ENCODE data around the gene SEMA4D. TPM values are rescaled to one million over a fixed set of nuclear protein-coding genes. Genes with fewer than 3 reads are reported as not detected.
A peak's percentile ranks its signal among the peaks of the same experiment; 100 is the strongest.

The SEMA4D gene
- total and polyA plus RNA-seq, 4 donors = 1.4 to 26.2 (median 13.5) TPM

DNA sequence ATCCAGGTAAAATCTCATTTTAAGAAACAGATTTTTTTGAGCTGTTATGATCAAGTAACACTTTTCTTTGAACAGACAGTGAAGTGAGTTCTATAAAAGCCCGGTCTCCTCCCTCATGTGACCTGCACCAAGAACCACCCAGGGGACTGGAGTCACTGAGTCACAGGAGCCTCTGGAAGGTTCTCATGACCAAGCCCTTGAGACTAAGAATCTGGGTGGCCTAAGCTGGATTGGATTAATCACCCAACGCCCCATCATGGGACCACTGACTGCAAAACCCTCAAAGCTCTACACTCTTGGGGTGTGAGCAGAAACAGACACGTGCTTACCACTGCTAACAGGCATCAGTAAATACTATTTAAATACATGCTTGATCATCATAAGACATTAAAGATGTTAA lies 131.2 kb downstream of the SEMA4D start:
- ATAC-seq (ENCODE audit: low FRiP score) = no peak
- H3K27me3 ChIP-seq (ENCODE audit: control insufficient read depth in 1 of 2, insufficient read depth in 2 of 2, low read length in 1 of 2) = no peaks in the 10 kb centered on the region
- no peaks in the 10 kb centered on the region for H3K9me3 ChIP-seq (ENCODE audit: control insufficient read depth, low read length)
- H3K27ac ChIP-seq (ENCODE audit: low read depth in 1 of 2, low read length in 2 of 2) = no peak overlapping the region
- H3K4me1 ChIP-seq (ENCODE audit: control insufficient read depth in 1 of 2, insufficient read depth in 2 of 2, low read length in 2 of 2) = no peaks in the 10 kb centered on the region
- no peak overlapping the region for H3K4me3 ChIP-seq (ENCODE audit: low read length in 2 of 2)
- DNase-seq = peak in 1 of 2 donors; percentile 6
- 90% methylated on average over 3 of the region's 3 CpGs for WGBS, 2 donors
- intact Hi-C loops (cut with DNase I) = no loop called here
- peaks cover 0 to under 1% of the 10 kb centered on the region in 2 donors for H3K36me3 ChIP-seq (ENCODE audit: control insufficient read depth in 1 of 2, insufficient read depth in 2 of 2, low read length in 1 of 2)

DNA sequence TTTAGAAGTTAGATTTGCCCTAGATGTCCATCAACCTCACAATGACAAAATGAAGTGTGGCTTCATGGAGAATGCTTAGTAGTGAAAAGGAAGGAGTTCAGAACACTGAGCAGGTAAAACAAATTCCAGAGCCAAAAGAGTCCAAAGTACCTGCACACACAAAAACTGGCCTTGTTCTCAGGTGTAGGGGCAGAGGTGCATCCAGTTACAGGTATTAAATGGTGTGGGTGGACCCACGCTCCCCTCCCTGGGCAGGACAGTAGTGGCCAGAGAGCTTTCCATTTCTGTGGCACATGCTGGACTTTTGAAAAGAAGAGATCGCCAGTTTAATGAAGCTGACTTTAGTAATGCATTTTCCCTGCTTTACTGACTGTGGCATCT lies 132.4 kb downstream of the SEMA4D start:
- DNase-seq = peak in 1 of 2 donors; percentile 7
- no peak overlapping the region for H3K4me3 ChIP-seq (ENCODE audit: low read length in 2 of 2)
- WGBS, 2 donors = 92 to 93% methylated on average over 2 of the region's 2 CpGs
- no peaks in the 10 kb centered on the region for H3K4me1 ChIP-seq (ENCODE audit: control insufficient read depth in 1 of 2, insufficient read depth in 2 of 2, low read length in 2 of 2)
- intact Hi-C loops (cut with DNase I) = no loop called here
- H3K36me3 ChIP-seq (ENCODE audit: control insufficient read depth in 1 of 2, insufficient read depth in 2 of 2, low read length in 1 of 2) = peaks cover 0 to 5% of the 10 kb centered on the region in 2 donors
- ATAC-seq (ENCODE audit: low FRiP score) = no peak
- H3K27ac ChIP-seq (ENCODE audit: low read depth in 1 of 2, low read length in 2 of 2) = no peak overlapping the region
- no peaks in the 10 kb centered on the region for H3K9me3 ChIP-seq (ENCODE audit: control insufficient read depth, low read length)
- H3K27me3 ChIP-seq (ENCODE audit: control insufficient read depth in 1 of 2, insufficient read depth in 2 of 2, low read length in 1 of 2) = no peaks in the 10 kb centered on the region

DNA sequence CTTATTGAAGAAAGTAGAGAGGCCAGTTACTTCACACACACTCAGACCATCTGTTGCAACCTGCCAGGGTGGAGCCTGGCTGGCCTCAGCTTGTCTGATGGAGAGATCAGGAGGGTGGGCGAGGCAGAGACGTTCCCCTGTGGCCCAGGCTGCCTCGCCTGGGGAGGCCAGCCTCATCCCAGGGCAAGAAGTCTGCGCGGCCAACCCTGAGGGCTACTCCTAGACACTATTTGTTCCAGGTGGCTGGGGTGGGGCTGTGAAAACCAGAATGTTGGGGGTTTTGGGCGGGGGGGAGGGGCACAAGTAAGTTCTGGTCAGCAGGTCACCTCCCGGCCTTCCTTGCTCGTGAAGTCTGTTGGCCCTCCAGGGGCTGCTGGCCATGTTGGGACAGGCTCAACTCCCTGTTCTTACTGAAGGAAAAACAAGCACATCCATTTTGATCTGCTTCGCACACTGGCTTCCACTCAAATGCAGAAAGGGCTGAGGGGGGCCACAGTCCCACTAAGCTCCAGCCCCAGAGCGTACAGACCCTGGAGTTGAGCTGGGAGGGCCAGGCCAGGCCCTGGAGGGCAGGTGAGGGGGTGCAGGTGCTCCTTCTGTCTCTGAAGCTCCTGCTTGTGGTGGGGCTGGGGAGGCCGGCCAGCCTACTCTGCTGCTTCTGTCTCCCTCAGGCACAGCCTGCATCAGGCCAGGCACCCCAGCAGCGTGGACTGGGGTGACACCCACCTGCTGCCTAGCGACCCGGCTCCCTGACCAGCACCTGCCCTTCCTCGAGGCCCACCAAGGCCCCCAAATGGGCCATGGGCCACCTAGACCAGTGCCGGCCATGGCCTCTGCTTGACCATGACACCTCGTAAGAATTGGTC lies 133.0 kb downstream of the SEMA4D start:
- no peaks in the 10 kb centered on the region for H3K27me3 ChIP-seq (ENCODE audit: control insufficient read depth in 1 of 2, insufficient read depth in 2 of 2, low read length in 1 of 2)
- intact Hi-C loops (cut with DNase I) = no loop called here
- peaks cover 0 to 7% of the 10 kb centered on the region in 2 donors for H3K36me3 ChIP-seq (ENCODE audit: control insufficient read depth in 1 of 2, insufficient read depth in 2 of 2, low read length in 1 of 2)
- H3K9me3 ChIP-seq (ENCODE audit: control insufficient read depth, low read length) = no peaks in the 10 kb centered on the region
- WGBS, 2 donors = 91 to 93% methylated on average over 17 of the region's 17 CpGs
- H3K27ac ChIP-seq (ENCODE audit: low read depth in 1 of 2, low read length in 2 of 2) = no peak overlapping the region
- ATAC-seq (ENCODE audit: low FRiP score) (no peak), DNase-seq (peak; percentile 38 to 69)
- H3K4me3 ChIP-seq (ENCODE audit: low read length in 2 of 2) = no peak overlapping the region
- H3K4me1 ChIP-seq (ENCODE audit: control insufficient read depth in 1 of 2, insufficient read depth in 2 of 2, low read length in 2 of 2) = no peaks in the 10 kb centered on the region

DNA sequence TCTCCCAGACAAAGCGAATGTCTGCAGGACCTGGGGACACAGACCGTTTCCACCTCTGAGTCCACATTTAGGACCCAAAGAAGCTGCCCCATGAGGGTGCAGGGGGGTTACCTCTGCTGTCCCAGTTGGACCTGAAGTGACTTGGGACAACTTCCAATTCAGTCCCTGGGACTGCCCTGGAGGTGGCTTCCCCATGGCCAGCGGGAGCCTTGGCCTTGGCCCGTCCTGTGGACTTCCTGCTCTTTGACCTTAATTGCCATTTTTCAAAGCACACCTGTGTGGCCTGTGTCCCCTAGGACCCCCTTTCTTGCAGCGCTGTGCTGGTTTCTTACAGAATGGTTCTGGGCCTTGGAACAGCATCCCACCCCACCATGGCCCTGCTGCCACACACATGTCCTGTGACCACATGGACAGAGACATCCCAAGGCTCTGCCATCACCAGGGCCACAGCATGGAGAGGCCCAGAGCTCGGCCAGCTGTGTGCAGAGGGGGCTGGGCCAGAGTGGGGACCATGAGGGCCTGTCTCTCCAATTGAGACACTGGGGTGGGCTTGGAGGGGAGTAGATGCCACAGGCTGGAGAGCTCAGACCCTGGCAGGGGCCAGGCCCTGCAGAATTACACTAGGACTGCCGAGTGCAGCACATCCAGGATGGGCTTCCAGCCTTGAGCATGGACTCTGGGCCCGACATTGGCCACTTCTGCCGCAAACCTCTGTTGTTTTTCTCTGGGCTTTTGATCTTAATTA lies 133.8 kb downstream of the SEMA4D start:
- peaks cover 0 to 7% of the 10 kb centered on the region in 2 donors for H3K36me3 ChIP-seq (ENCODE audit: control insufficient read depth in 1 of 2, insufficient read depth in 2 of 2, low read length in 1 of 2)
- ATAC-seq (ENCODE audit: low FRiP score) (no peak), DNase-seq (peak; percentile 22 to 70)
- H3K27me3 ChIP-seq (ENCODE audit: control insufficient read depth in 1 of 2, insufficient read depth in 2 of 2, low read length in 1 of 2) = no peaks in the 10 kb centered on the region
- H3K9me3 ChIP-seq (ENCODE audit: control insufficient read depth, low read length) = no peaks in the 10 kb centered on the region
- H3K4me1 ChIP-seq (ENCODE audit: control insufficient read depth in 1 of 2, insufficient read depth in 2 of 2, low read length in 2 of 2) = no peaks in the 10 kb centered on the region
- H3K27ac ChIP-seq (ENCODE audit: low read depth in 1 of 2, low read length in 2 of 2) = no peak overlapping the region
- WGBS, 2 donors = 90% methylated on average over 9 of the region's 9 CpGs
- no peak overlapping the region for H3K4me3 ChIP-seq (ENCODE audit: low read length in 2 of 2)
- intact Hi-C loops (cut with DNase I) = no loop called here

DNA sequence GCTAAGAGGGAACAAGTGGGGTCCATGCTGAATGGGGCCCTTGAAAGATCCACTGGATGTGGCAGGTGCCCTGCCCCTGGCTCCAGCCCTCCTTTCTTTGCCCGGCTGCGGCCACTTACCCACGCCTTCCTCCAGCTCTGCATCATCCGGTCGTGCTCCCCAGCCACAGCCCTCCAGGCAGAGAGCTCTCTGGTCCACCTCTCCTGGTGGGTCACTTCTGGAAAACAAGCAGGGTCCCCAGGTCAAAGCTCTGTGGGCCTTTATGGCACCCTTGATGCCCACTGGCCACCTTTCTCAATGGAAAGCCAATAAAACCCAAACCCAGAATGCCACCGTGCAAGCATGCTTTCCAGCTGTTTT lies 134.6 kb downstream of the SEMA4D start:
- intact Hi-C loops (cut with DNase I) = no loop called here
- Histone ChIP-seq H3K9me3 (ENCODE audit: control insufficient read depth, low read length) (no peaks in the 10 kb centered on the region), H3K27ac (ENCODE audit: low read depth in 1 of 2, low read length in 2 of 2) (no peak overlapping the region), H3K36me3 (ENCODE audit: control insufficient read depth in 1 of 2, insufficient read depth in 2 of 2, low read length in 1 of 2) (peaks cover 0 to 12% of the 10 kb centered on the region in 2 donors), H3K27me3 (ENCODE audit: control insufficient read depth in 1 of 2, insufficient read depth in 2 of 2, low read length in 1 of 2) (no peaks in the 10 kb centered on the region), H3K4me3 (ENCODE audit: low read length in 2 of 2) (no peak overlapping the region), H3K4me1 (ENCODE audit: control insufficient read depth in 1 of 2, insufficient read depth in 2 of 2, low read length in 2 of 2) (no peaks in the 10 kb centered on the region)
- ATAC-seq (ENCODE audit: low FRiP score) (no peak), DNase-seq (peak; percentile 20 to 36)
- 87 to 88% methylated on average over 6 of the region's 6 CpGs for WGBS, 2 donors

DNA sequence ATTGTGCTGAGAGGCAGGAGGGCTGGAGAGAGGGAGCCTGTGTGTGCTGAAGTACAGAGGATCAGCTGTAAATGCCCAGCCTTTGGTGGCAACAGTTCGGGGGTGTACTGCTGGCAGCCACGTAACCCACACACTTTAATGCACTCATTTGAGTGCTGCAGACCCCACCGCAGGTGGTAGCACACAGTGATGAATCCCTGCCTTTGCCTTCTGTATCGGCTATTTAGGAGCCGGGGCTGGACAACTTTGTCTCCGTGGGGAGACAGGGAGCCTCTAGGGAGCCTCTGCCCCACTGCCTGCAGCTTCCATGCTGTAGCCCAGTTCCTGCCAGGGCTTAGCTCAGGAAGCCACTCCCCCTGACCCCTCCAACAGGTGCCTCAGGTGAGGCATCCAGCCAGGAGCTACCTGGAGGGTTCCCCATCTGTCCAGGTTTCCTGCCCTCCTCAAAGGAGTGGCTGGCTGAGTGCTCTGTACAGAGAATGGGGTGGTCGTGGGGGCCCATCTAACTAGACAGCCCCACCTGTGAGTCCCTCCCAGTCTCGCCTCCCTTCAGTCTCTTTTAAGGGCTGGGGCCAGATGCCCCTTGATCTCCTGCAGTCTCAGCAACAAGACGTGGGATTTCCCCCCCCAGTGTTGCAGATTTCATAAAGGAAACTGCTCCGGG lies 135.1 kb downstream of the SEMA4D start:
- intact Hi-C loops (cut with DNase I) = no loop called here
- ATAC-seq (ENCODE audit: low FRiP score) (no peak), DNase-seq (peak; percentile 22 to 39)
- Histone ChIP-seq H3K36me3 (ENCODE audit: control insufficient read depth in 1 of 2, insufficient read depth in 2 of 2, low read length in 1 of 2) (peaks cover 0 to 12% of the 10 kb centered on the region in 2 donors), H3K27me3 (ENCODE audit: control insufficient read depth in 1 of 2, insufficient read depth in 2 of 2, low read length in 1 of 2) (no peaks in the 10 kb centered on the region), H3K27ac (ENCODE audit: low read depth in 1 of 2, low read length in 2 of 2) (no peak overlapping the region), H3K9me3 (ENCODE audit: control insufficient read depth, low read length) (no peaks in the 10 kb centered on the region), H3K4me1 (ENCODE audit: control insufficient read depth in 1 of 2, insufficient read depth in 2 of 2, low read length in 2 of 2) (no peaks in the 10 kb centered on the region), H3K4me3 (ENCODE audit: low read length in 2 of 2) (no peak overlapping the region)
- 88 to 93% methylated on average over 10 of the region's 10 CpGs for WGBS, 2 donors

DNA sequence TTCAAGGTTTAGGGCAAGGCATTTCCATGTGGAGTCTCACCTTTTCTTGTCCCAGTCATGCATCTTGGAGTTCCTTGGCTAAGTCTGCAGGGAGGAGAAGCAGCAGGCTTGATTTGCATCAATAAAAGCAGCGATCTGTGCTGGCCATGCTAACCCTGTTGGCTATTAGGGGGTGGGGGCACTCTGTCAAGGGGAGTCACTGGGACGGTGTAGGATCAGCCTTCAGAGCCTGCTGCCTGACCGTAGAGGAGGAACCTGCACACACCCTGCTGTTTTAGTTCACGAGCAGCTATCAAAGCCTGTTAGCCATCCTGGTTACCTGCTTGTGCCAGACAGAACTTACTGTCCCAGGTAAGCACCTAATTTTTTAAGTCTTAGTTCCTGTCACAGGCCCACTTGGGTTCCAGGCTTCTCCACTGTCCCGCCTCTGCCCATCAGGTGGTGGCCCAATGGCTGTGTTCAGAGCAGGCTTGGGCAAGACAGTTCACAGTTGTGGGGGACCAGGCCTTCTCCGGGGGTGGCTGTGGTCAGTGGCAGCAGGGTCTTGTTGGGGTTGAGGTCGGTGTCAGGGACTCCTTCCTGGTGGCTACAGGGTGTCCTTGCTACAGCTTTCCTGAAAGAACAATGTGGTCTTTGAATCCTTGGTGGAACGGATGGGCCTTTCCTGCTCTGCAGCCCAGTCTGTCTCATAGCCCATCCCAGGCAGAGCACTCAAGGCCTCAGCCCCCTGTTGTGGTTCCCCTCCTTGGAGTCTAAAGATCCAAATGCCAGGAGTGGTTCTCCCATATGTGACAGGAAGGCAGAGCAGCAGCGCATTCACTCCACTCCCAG lies 135.9 kb downstream of the SEMA4D start:
- peak; percentile 27 to 32 for DNase-seq
- no peak overlapping the region for H3K27ac ChIP-seq (ENCODE audit: low read depth in 1 of 2, low read length in 2 of 2)
- H3K4me3 ChIP-seq (ENCODE audit: low read length in 2 of 2) = no peak overlapping the region
- no peak for ATAC-seq (ENCODE audit: low FRiP score)
- H3K9me3 ChIP-seq (ENCODE audit: control insufficient read depth, low read length) = no peaks in the 10 kb centered on the region
- intact Hi-C loops (cut with DNase I) = no loop called here
- H3K36me3 ChIP-seq (ENCODE audit: control insufficient read depth in 1 of 2, insufficient read depth in 2 of 2, low read length in 1 of 2) = peaks cover 0 to 15% of the 10 kb centered on the region in 2 donors
- H3K27me3 ChIP-seq (ENCODE audit: control insufficient read depth in 1 of 2, insufficient read depth in 2 of 2, low read length in 1 of 2) = no peaks in the 10 kb centered on the region
- no peaks in the 10 kb centered on the region for H3K4me1 ChIP-seq (ENCODE audit: control insufficient read depth in 1 of 2, insufficient read depth in 2 of 2, low read length in 2 of 2)
- WGBS, 2 donors = 84 to 86% methylated on average over 9 of the region's 9 CpGs

DNA sequence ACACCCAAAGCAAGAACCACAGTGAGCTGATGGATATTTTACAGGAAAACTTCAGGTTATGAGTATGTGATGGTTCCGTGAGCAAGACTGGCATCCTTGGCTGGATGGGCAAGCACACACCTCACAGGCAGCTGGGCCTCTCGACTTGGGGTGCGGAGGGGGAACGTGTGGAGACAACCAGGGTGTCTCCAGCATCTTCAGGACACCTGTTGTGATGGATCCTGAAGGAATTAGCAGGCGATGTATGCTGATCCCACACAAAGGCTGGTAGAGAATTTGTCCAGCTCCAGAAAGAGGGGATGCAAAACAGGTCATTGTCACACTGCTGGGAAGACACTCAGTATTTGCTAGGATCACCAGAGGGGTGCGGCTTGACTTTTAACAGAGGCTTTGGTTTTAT lies 136.9 kb downstream of the SEMA4D start:
- intact Hi-C loops (cut with DNase I) = no loop called here
- ATAC-seq (ENCODE audit: low FRiP score) (no peak), DNase-seq (peak in 1 of 2 donors; percentile 26)
- Histone ChIP-seq H3K4me3 (ENCODE audit: low read length in 2 of 2) (no peak overlapping the region), H3K27me3 (ENCODE audit: control insufficient read depth in 1 of 2, insufficient read depth in 2 of 2, low read length in 1 of 2) (no peaks in the 10 kb centered on the region), H3K9me3 (ENCODE audit: control insufficient read depth, low read length) (no peaks in the 10 kb centered on the region), H3K4me1 (ENCODE audit: control insufficient read depth in 1 of 2, insufficient read depth in 2 of 2, low read length in 2 of 2) (no peaks in the 10 kb centered on the region), H3K36me3 (ENCODE audit: control insufficient read depth in 1 of 2, insufficient read depth in 2 of 2, low read length in 1 of 2) (peaks cover 0 to 17% of the 10 kb centered on the region in 2 donors), H3K27ac (ENCODE audit: low read depth in 1 of 2, low read length in 2 of 2) (no peak overlapping the region)
- WGBS, 2 donors = 92 to 94% methylated on average over 6 of the region's 6 CpGs

Measured in aorta (tissue), 5 donors.